ENCODE data around the gene TNS4. TPM values are rescaled to one million over a fixed set of nuclear protein-coding genes. Genes with fewer than 3 reads are reported as not detected.

TNS4 gene
- total RNA-seq, 4 donors from 2014 or later, result 730 to 1,745 (median 1,078) TPM

DNA sequence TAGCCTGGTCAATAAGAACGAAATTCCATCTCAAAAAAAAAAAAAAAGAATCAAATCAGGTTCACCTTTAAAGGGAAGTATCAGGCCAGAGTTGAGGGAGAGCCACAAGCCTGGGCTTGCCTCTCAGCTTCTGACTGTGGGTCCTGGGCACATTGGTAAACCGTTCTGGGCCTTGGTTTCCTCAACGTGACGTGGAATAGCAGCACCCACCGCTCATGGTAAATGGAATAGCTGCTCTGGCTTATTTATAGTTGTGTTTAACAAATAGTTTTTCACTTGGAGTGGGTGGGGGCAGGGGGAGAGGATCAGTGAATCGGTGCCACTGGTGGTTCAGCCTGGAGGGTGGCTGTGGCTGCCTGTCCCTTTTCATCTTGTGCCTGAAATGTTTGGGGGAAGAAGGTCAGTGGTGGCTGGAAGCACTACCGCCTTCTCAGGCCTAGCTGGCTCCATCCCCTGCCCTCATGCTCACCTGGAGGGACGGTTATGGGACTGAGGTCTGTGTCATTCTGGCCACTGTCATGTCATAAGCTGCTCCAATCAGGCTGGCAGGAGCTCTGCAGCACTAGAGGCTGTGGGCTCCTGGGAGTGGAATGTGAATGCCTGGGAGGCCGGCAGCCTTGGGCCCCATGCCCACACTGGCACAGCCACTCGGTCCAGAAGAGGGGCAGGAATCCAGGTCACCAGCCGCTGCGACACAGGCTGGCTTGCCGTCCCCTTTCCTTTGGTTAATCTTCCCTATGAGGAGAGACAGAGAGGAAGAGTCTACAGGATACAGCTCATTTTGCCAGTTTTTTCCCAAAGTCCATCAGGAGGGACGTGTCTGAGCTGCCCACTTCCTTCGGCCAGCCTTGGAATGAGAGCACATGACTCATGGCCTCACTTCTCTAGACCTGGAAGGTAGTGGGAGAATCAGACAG lies 36.9 kb upstream of the TNS4 start:
- Histone ChIP-seq H3K4me1 (peaks cover 96% of the 10 kb centered on the region), H3K9me3 (no peaks in the 10 kb centered on the region), H3K27ac (peak overlapping the region; percentile 70), H3K36me3 (no peaks in the 10 kb centered on the region), H3K4me3 (no peak overlapping the region), H3K27me3 (no peaks in the 10 kb centered on the region)
- DNase-seq (ENCODE audit: low spot score in 2 of 2), result peak in 1 of 2 donors; percentile 68
- no peak for TF ChIP-seq EP300 (IDR thresholded peaks at IDR 0.05)
- TF ChIP-seq POLR2A (IDR thresholded peaks at IDR 0.05), result no peak
- TF ChIP-seq, protein P1, sequence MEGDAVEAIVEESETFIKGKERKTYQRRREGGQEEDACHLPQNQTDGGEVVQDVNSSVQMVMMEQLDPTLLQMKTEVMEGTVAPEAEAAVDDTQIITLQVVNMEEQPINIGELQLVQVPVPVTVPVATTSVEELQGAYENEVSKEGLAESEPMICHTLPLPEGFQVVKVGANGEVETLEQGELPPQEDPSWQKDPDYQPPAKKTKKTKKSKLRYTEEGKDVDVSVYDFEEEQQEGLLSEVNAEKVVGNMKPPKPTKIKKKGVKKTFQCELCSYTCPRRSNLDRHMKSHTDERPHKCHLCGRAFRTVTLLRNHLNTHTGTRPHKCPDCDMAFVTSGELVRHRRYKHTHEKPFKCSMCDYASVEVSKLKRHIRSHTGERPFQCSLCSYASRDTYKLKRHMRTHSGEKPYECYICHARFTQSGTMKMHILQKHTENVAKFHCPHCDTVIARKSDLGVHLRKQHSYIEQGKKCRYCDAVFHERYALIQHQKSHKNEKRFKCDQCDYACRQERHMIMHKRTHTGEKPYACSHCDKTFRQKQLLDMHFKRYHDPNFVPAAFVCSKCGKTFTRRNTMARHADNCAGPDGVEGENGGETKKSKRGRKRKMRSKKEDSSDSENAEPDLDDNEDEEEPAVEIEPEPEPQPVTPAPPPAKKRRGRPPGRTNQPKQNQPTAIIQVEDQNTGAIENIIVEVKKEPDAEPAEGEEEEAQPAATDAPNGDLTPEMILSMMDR (IDR thresholded peaks at IDR 0.05), result no peak
- no peak for TF ChIP-seq POLR2AphosphoS5 (IDR thresholded peaks at IDR 0.05)
- 65% methylated on average over 8 of the region's 15 CpGs for WGBS

- Histone ChIP-seq H3K27me3 (no peaks in the 10 kb centered on the region), H3K36me3 (no peaks in the 10 kb centered on the region), H3K4me1 (peaks cover 91% of the 10 kb centered on the region), H3K27ac (peak overlapping the region; percentile 76), H3K4me3 (no peak overlapping the region), H3K9me3 (no peaks in the 10 kb centered on the region)
- DNase-seq (ENCODE audit: low spot score in 2 of 2), result peak in 1 of 2 donors; percentile 89
- 33% methylated on average over 13 of the region's 13 CpGs for WGBS
- no peak for TF ChIP-seq EP300 (IDR thresholded peaks at IDR 0.05)
- TF ChIP-seq POLR2AphosphoS5 (IDR thresholded peaks at IDR 0.05), result peak; percentile 53 to 95 (median 92)
These were observed 35.1 kb upstream of the TNS4 start for GRCh38 chr17:40536295-40537171.

GRCh38 chr17:40535924-40536294 lies 34.5 kb upstream of the TNS4 start:
- Histone ChIP-seq H3K36me3 (no peaks in the 10 kb centered on the region), H3K27me3 (no peaks in the 10 kb centered on the region), H3K4me1 (peaks cover 91% of the 10 kb centered on the region), H3K27ac (peak overlapping the region; percentile 76), H3K4me3 (no peak overlapping the region), H3K9me3 (no peaks in the 10 kb centered on the region)
- 46% methylated on average over 3 of the region's 3 CpGs for WGBS
- TF ChIP-seq POLR2AphosphoS5 (IDR thresholded peaks at IDR 0.05) (no peak), EP300 (IDR thresholded peaks at IDR 0.05) (no peak), POLR2A (IDR thresholded peaks at IDR 0.05) (no peak)
- TF ChIP-seq, protein P1 (IDR thresholded peaks at IDR 0.05), result no peak
- peak in 1 of 2 donors; percentile 53 for DNase-seq (ENCODE audit: low spot score in 2 of 2)

GRCh38 chr17:40535438-40535837 lies 34.0 kb upstream of the TNS4 start:
- DNase-seq (ENCODE audit: low spot score in 2 of 2), result no peak
- WGBS, result 88% methylated on average over 4 of the region's 4 CpGs
- TF ChIP-seq POLR2AphosphoS5 (IDR thresholded peaks at IDR 0.05) (no peak), POLR2A (IDR thresholded peaks at IDR 0.05) (no peak), EP300 (IDR thresholded peaks at IDR 0.05) (no peak)
- TF ChIP-seq, protein P1 (IDR thresholded peaks at IDR 0.05), result no peak
- H3K27me3 ChIP-seq, result no peaks in the 10 kb centered on the region
- no peaks in the 10 kb centered on the region for H3K9me3 ChIP-seq
- peaks cover 91% of the 10 kb centered on the region for H3K4me1 ChIP-seq
- peak overlapping the region; percentile 76 for H3K27ac ChIP-seq
- no peak overlapping the region for H3K4me3 ChIP-seq
- H3K36me3 ChIP-seq, result no peaks in the 10 kb centered on the region

DNA sequence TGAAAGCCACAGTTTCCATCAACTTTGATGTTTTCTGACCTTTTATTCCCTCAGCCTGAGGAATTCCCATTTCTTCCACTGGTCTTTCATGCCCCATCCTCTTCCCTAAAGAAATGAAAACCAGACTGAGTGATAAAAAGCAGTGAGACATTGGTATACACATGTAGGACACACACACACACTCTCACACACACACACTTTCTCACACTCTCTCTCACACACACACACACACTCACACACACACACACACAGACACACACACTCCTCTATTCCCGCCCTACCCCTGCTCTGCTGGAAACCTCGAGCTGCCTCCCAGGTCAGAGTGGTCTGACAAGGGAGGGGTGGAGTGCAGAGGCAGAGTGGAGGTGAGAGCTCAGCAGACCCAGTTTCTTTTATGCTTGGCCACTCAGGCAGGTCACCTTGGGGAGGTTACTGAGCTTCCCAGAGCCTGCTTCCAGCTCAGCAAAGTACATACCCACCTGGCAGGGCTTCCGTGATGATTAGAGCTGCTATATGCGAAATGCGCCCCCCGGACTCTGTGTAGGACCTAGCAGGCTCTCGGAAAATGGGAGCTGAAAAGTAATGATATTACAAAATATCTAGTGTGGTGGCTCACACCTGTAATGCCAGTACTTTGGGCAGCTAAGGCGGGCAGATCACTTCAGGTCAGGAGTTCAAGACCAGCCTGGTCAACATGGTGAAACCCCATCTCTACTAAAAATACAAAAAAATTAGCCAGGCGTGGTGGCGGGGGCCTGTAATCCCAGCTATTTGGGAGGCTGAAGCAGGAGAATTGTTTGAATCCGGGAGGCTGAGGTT lies 33.2 kb upstream of the TNS4 start:
- Histone ChIP-seq H3K4me1 (peaks cover 82% of the 10 kb centered on the region), H3K9me3 (no peaks in the 10 kb centered on the region), H3K36me3 (no peaks in the 10 kb centered on the region), H3K27me3 (no peaks in the 10 kb centered on the region), H3K27ac (peak overlapping the region; percentile 49), H3K4me3 (no peak overlapping the region)
- TF ChIP-seq EP300 (IDR thresholded peaks at IDR 0.05), result no peak
- TF ChIP-seq, protein P1 (IDR thresholded peaks at IDR 0.05), result no peak
- no peak for TF ChIP-seq POLR2AphosphoS5 (IDR thresholded peaks at IDR 0.05)
- no peak for TF ChIP-seq POLR2A (IDR thresholded peaks at IDR 0.05)
- WGBS, result 87% methylated on average over 11 of the region's 11 CpGs
- DNase-seq (ENCODE audit: low spot score in 2 of 2), result peak in 1 of 2 donors; percentile 64

All from suprapubic skin (tissue), 4 donors.